NCI-H2029 treated with DMSO at 0.1 percent for 48 hours (cell line): Measurements from ENCODE around the gene ALK.

Experiments
- DNase-seq: peaks from one replicate; lab custom pipeline; 2025; lab: John Stamatoyannopoulos, UW

The ALK gene

DNA sequence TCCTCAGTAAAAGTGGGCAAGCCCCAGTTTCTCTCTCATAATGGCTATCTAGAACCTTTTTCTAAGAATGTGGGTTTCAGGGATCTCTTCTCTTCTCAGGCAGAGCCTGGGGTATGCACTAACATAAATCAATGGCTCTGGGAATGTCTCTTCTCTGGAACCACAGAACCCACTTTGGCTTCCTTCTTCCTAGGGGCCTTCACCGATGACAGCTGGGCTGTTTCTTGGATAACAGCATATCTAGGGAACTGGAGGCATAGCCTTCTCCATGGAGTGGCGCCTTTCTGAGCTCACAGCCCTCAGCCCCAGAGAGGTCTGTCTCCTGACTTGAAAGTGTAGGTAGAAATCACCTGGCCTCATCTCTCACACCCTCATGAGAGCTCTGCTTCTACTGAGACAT, 558.3 kb downstream of the ALK start:
- no peak for DNase-seq

DNA sequence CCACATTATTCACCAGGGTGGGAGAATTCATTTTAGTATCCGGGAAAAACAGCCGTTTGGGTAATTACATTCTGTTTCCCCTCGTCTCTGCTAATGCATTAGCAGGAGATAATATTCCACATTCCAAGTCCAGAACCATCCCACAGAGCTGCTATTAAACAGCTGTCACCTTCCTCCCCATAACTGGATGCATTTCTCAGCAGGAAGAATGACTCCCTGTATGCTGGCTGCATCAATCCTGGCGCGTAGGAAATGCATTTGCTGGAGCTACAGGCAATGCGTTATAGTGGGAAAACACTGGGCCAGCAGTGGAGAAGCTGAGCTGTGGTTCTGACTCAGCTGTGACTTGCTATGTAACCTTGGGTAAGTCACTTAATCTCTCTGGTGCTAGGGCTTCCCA, 560.2 kb downstream of the ALK start:
- DNase-seq, result no peak

DNA sequence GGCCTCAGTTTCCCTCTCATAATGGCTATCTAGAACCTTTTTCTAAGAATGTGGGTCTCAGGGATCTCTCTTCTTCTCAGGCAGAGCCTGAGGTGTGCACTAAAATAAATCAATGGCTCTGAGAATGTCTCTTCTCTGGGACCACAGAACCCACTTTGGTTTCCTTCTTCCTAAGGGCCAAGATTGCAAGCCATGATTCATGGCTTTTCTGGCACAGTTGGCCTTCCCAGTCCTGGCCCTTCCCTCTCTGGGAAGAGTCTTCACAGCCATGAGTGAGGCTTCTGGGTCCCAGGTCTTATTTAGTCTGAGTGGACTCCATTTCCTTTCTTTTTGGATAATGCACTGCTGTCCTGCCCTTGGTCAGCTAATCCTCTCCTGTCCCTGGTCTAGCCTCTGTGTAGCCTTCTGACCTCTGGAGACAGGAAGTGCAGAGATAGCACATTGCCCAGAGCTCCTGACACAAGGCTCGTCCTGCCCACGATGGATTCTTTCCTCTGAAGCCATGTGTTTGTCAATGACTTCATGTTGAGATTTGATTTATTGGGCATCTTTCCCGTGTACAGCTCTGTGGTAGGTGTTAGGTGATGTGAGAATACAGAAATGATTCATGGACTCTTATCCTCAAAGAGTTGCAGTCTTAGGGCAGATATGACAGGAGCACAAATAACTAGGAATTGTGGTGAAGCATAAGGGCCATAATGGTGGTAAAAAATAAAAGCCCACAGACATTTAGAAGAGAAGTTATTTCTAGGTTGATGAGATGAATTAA, 561.2 kb downstream of the ALK start:
- DNase-seq, result no peak

DNA sequence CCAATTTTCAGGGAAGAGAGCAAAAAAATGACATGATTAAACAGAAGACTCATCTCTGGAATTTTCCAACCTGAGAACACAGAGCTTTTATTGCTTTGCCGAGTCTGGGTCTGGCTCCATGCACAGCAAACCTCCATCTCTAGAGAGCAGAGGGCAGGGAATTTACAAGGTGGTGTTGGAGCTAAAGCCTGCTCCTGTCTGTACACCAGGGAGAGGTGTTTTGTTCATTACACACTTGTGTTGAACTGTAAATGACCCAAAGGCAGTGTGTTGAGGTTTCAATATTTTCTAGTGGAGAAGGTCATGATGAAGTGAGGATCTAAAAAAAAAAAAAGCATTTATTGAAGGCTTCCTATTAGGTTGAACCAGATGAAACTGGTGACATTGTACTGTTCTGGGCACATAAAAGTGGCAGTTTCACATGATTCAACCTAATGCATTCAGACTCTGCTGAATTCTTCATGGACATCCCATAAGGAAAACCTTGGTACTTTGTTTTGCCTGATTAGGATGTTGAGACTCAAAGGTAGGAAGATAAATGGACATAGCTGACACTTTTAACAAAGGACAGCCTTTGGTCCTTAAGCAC, 567.9 kb downstream of the ALK start:
- no peak for DNase-seq

DNA sequence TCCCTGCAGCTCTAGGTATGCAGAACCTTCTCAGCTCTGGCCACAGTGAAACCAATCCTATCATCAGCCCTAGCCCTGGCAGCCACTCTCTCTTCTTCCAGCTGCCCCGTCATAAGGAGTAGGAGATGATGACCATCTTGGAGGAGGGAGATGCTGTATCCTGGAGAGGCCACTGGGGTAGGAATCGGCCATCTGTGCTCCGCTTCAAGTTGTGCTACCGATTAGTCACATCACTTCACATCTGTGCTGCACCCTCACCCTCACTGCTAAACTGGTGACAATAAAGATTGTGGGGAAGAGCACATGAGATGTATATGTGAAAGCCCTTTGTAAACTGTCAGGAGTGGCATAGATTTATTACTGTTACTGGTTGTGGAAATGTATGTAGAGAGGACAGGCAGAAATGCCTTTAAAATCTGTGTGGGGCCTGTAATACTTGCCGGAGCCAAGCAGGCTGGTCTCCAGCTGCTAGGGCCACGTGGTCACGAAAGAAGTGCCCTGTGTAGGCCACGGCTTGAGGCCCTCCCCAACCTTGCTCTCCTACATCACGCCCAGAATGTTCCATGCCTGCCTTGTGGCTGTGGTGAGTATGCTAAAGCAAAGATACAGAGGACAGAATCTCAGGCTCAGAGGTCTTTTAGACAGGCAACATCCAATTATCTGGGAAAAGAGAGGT, 569.3 kb downstream of the ALK start:
- DNase-seq, result no peak

DNA sequence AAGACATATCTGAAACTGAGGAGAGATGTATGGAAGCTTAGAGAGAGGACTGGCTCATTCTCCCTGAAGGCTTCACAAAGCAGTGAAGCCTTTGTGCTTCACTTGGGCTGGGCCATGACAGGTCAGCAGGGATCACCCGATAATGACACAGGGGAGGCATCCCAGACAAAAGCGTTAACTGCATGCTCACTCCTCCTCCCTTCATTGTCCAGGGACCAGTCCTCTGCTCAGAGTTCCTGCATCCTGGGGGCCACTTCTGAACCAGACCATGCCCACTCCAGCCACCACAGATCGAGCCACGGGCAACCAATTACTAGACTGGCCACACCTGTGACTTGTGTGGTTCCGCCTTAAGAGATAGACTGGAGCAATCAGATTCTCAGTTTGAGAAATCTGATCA, 570.1 kb downstream of the ALK start:
- no peak for DNase-seq

DNA sequence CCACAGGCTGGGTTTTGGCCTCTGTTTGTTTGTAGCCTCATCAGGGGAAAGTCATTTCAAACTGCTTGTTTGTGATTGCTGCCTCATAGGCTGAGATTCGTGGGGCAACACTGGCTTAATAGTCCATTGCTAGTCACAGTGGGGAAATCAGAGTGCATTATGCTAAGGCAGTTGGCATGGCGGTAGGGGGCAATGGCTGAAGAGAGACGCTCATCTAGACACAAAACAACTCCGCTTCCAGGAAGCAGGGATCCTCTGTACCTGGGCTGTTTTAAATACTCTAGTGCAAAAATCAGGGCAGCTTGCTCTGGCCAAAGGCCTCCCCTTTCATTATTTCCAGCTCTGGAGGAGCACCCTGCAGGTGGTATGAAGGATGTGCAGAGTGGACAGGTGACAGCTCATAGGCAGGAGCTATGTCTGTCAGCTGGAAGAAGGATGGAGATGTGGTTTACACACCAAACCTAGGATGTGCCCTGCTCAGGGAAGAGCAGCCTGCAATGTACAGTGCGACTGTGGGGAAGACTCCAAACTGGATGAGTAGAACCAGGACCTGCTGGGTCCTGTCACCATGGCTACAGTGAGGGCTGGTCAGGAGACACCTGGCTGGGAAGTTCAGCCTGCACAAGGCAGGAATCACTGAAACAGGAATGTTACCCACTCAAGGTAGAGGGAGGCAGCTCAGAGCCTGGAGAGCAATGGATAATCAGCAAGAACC, 571.9 kb downstream of the ALK start:
- no peak for DNase-seq

DNA sequence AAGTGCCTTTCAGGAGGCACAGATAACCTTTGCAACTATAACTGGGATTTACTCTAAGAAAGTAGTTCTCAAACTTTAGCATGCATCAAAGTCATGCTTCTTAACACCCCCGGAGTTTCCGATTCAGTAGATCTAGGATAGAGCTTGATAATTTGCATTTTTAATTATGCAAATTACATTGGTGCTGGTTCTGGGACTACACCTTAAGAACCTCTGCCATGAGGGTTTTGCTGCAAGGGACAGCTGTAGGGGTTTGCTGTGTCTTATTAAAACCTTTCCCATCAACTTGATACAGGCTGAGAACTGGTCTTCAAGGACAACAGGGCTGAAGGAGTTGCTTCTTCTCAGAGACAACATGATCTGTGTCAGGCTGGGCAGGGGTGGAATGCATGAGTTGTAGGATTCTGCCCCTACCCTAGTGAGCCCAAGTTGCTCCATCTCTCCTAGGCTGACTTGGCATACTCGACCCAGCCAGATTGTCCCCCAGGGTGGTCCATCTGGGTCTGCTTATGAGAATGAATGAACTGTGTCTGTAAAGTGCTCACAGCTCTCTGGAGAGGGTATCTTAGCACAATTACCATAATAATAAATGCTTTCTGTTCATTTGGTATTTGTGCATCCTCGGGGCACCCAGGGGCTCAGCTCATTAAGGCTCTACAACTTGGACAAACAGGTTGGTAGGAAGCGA, 573.5 kb downstream of the ALK start:
- no peak for DNase-seq

DNA sequence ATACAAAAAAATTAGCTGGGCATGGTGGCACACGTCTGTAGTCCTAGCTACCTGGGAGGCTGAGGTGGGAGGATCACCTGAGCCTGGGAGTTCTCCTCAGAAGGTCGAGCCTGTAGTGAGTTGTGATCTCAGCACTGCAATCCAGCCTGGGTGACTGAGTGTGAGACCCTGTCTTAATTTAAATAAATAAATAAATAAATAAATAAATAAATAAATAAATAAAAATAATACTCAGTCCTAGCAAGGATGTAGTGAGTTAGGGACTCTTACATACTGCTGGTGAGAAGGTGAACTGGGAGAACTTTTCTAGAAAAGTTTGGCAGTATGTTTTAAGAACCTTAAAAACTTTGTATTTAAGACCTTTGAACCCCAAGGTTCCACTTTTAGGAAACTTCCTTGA, 576.1 kb downstream of the ALK start:
- DNase-seq, result no peak

DNA sequence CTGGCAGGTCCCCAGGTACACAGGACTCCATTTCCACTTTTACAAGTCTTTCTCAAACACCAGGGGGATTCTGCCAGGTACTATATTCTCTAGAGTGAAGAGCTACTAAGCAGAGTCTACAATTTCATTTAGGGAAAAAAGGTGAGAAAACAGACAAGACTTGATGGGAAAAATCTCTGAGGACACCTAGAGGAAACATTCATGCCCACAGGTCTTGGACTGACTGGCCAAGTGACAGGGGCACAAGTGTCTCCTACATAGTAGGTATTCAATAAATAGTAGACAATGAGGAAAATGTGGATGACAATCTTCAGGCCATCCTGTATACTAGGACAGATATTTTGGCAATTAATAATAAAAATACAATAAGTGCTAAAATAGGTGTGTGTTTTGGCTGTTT, 577.6 kb downstream of the ALK start:
- DNase-seq, result no peak

DNA sequence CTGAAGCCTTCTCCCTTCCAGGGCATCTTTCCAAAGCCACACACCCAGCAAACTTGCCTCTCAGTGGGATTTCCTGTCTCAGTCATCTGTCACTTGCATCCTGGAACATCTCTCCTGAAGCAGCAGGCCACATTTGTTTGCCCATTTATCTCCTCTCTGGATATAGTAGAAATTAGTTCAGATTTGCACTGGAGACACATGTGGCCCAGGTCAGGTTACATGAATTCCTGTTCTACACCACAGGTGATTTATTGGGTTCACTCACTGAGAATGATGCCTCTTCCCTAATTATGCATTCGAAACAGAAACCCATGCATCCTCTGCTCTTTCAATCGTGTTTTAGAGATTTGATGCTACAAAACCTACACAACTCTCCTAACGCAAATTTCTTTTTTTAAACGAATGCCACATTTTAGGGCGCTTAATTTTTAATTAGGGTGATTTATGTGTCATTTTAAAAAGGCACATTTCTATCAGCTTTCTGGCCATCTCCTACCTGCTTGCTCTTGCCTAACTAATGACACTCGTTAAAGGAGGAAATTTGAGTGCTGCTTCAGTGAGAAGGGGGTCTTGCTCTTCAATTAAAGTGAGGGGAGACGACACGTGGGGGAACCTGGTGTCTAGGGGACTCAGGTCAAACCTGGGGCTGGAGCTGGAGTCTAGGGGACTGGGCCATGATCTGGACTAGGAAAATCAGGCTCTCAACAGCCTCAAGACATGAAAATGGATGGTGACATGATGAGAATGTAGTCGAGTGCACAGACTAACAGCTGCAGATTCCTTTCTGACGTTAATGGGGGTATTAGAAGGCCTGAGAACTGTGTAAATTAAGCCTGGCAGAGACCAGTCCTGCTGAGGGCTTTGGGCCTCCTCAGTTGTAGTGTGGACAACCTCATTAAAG, 584.8 kb downstream of the ALK start:
- DNase-seq, result no peak

DNA sequence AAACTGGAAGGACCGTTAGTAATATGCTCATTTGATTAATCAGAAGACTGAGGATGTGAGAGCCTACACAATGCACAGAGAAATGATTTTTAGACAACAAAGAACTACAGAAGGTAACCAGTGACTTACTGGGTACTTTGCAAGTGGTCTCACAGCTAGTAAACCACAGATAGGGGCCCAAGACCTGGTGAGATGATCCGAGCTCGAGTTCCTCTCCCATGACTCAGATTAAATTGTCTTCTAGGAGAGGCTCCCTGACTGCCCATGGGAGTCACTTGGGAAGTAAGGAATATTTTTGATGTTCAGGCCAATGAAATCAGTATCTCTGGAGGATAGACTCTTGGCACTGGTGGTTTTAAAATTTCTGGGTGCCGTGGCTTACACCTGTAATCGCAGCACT, 586.0 kb downstream of the ALK start:
- DNase-seq, result no peak

DNA sequence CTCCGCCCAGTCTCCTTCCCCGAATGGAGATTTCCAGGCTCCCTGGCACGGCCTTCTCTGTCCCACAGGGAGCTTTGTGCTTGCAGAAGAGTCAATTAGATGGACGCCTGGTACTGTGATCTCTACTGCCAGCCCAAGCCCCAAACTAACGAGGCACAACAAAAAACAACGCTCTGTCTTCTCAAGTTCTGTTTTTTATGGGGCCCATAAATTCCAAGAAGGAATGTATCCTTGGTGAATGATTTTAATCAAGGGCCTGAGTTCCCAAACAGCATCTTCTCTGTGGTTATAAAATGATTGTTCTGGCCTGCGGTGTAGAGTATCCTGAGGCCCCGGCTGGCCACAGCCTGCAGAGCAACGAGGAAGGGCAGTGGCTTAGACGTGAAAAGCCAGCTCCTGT, 586.7 kb downstream of the ALK start:
- DNase-seq, result no peak

DNA sequence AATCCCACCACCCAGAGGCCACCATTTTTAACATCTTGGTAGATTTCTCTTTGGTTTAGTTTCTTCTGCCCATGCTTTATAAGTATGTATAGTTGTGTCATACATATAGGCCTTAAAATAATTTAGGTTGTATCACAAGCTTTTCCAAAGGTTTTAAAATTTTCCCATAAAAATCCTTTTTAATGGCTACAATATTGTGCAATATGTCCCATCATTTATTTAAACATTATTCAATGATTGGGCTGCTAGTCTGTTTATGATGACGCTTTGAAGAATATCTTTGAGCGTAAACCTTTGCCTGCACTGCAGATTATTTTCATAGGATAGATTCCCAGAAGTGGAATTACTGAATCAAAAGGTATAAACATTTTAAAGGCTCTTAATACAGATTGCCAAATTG, 588.8 kb downstream of the ALK start:
- DNase-seq, result no peak

DNA sequence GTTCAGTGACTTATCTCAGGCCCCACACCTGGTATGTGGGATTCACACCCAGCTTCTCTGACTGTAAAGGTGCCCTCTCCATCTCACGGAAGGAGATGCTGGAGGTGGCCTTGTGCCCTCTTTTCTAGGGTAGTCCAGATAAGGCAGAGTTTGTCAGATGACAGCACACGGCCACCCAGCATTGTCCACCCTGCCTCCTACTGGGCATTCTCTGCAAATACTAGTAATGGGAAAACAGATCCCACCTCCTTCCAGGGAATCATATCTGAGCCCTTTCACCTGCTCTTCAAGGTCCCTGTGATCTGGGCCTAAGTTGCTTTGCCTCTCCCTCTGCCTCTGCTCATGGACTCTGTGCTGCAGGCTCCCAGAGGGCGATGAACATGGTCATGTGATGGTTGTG, 591.5 kb downstream of the ALK start:
- no peak for DNase-seq

DNA sequence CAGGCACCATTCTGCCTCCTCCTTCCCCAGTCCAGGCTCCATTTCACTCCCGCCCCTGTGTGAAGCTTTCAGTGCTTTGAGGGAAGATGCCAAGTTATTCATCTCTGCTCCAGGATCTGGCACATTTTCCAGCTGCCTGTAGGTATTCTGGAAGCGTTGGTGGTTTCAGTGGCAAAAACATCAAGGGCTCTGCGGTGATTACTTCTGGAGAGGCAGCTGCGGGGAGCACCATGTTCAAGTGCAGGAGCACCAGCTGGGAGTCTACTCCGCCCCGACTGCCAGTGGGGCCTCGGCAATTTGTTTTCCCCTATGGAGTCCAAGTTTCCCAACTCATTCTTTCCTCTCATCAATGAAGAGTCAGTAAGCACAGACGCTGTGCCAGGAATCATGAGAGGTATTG, 594.5 kb downstream of the ALK start:
- DNase-seq, result no peak

DNA sequence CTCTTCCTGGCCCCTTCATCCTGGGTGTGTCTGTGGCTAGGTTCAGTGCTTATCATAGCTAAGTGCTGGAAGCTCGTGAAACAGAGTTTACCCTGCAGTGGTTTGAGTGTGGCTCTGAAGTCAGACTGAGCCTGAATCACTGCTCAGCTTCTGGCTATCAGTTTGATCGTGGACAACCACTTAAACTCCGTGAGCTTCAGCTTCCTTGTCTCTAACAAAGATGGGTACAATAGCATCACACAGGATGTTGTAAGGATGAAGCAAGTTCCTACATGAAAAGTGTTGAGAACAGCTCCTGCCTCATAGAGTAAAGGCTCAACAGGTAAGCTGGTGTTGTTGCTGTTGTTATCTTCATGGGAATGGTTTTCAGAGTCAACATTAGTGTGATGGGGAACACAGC, 595.8 kb downstream of the ALK start:
- DNase-seq, result no peak

DNA sequence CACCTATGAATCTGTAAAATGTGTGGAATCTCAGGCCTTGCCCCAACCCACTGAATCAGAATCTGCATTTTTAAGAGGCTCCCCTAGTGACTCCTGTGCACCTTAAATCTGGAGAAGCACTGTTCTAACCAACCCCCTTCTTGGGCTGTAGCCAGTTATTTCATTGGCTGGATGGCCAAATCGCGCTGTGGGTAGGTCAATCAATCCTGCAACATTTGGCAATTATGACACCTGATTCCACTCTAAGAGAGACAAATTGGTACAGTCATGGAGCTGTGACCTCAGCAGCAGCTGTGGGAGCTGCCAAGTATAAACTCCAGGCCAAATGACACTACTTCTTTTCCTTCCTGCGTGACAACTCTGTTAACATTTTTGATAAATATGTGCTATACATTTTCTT, 597.4 kb downstream of the ALK start:
- DNase-seq, result no peak

DNA sequence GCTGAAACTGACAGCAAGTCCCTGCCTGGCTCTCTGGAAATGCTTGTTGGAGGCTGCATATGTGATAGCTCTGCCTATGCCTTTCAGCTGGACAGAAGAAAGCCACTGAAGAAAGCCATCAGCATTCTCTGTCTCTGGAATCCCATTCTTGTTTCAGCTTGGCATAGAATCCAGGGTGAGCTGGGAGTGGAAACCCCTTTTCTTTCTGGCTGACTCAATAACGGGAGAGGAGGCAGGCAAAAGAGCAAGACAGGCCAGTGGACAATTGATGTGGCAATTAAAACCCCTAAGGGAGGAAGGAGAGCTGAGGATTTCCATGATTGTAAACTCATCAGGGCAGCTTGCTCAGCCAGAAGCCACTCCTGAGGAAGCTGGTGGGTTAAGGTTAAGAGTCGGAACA, 598.1 kb downstream of the ALK start:
- DNase-seq, result no peak

DNA sequence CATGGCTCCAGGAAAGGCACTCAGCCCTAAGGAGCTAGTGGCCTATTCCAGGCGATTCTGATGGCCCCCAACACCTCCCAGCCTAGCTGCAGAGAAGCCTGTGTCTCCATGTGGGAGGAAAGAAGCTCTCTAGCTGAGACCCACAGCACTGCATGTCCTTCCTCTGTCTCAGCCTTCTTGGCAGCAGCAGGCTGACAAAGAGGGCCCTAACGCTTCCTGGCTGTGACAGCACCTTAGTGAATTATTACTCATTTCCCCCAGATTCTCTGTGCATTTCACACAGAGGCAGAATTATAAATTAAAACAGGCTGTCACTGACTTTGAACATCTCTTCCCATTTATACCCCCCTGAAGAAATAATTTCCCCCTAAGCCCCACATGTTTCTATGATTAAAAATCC, 599.4 kb downstream of the ALK start:
- DNase-seq, result no peak

DNA sequence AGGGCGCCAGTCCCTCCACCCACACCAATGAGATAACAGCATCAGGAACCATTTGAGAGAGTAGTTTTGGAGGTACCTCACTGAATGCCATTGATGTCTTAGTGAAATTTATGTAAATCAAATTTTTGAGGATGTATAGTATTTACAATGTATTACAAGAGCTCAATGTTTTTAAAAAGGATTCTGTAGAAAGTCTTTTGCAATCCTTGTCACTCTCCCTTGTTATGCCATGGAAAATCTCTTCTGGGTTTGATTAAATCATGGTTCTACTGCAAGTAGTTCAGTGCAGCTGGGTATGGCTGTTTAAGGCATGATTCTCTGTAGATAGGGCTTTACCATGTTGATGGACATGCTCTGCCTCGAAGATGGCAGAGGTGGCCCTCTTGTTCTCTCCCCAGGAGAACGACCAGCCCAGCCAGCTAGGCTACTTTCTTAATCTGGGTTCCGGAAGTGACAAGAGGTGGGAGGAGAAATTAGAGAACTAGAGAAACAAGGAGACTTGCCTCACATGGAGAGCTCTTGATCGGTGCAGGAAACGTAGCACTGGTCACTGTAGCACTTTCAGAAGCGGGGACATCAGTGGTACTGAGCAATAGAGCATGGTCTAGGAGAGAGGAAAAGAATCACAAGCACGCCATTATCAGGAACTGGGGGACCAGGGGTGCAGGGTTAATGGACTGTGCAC, 603.4 kb downstream of the ALK start:
- DNase-seq, result no peak
